A549 treated with GW870086 at 1 μM for 4 hours (cell line): Measurements from ENCODE around the gene ETFDH. TPM values are rescaled to one million over a fixed set of nuclear protein-coding genes. Genes with fewer than 3 reads are reported as not detected.

Source experiments
- total RNA-seq: library from RNA; stranded (reverse); fragments of 200-300 nt; extraction: Qiagen RNA extraction; gene quantifications from 5 replicates; pipeline ENCODE4 v1.2.3, GENCODE V29; 2022; ENCODE audit warnings: low read depth

The ETFDH gene
- total RNA-seq = 5.1 to 6.2 TPM (median 5.9 TPM) in 5 replicates

GRCh38 chr4:158671915-158672806 is at the start of gene ETFDH:
Gene ETFDH (plus strand): TSS chr4:158672296. CDS start chr4:158672457, 161 bp downstream.

GRCh38 chr4:158671665-158671914 is 506 bp upstream of the ETFDH start, which contains the start of gene C4orf46:
Gene C4orf46 (minus strand): TSS chr4:158671887. CDS start chr4:158671801, 86 bp downstream.

GRCh38 chr4:158722917-158723793 is 51.1 kb downstream of the ETFDH start, which contains the start of gene PPID:
Gene PPID (minus strand): TSS chr4:158723396. CDS start chr4:158723288, 108 bp downstream.

Other genes starting within 250 kb of the ETFDH start
- not detected in 5 replicates for gene RXFP1, start 150.4 kb upstream of the ETFDH start, total RNA-seq
- 7.1 to 9.6 TPM (median 8.6 TPM) in 5 replicates for gene C4orf46, start 409 bp upstream of the ETFDH start, total RNA-seq
- 31.4 to 35.8 TPM (median 33.9 TPM) in 5 replicates for gene PPID, start 51.1 kb downstream of the ETFDH start, total RNA-seq
- 4.0 to 7.3 TPM (median 5.9 TPM) in 5 replicates for gene FNIP2, start 96.7 kb downstream of the ETFDH start, total RNA-seq